Activated CD8-positive, alpha-beta memory T cell treated with anti-CD3 and anti-CD28 coated beads for 36 hours (primary cell): ENCODE results near the gene HRH2. TPM values are rescaled to one million over a fixed set of nuclear protein-coding genes. Genes with fewer than 3 reads are reported as not detected.

Experiments
- CTCF ChIA-PET: fragments of 350-600 bp; sonication (Branson Sonifier 250); formaldehyde crosslinking; loops from one replicate; lab custom pipeline; 2021; ENCODE audit warnings: antibody characterized with exemption; lab: Charles Lee
- POLR2A ChIA-PET: fragments of 350-600 bp; sonication (Branson Sonifier 250); formaldehyde crosslinking; loops from one replicate; lab custom pipeline; 2021; ENCODE audit warnings: antibody characterized with exemption; lab: Charles Lee
- total RNA-seq, 2 experiments: library from RNA; stranded (reverse); gene quantifications; one replicate each; pipeline ENCODE4 v1.2.3, GENCODE V29; 2021

Gene HRH2
- total RNA-seq, 2 experiments from 2014 or later, result 32.6 to 34.5 TPM

DNA sequence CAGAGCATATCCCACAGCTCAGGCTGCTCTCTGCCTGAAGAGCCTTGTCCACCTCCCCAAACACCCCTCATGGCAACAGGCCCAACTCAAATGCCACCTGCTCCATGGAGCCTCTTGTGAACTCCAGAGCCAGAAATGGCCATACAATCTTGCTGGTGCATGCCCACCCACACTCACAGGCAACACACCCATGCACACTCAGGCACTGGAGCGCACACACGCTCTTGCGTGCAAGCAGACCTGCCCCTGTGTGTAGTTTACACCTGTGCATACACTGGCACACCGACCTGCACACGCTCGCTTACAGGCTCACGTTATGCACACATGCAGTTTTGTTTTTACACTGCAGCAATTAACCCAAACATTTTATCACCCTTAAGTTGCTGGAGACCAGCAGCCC is 40.0 kb downstream of the HRH2 start:
- ChIA-PET CTCF (interaction anchor here (1.1 to 4.2 kb wide), 3 partner anchors 21 to 172 kb away, joined by 3 to 39 read pairs (median 4); no protein-coding TSS in a partner anchor), POLR2A (interaction anchor here (0.8 kb wide), 1 partner anchor 173 kb away, joined by 11 read pairs; no protein-coding TSS in a partner anchor)

- POLR2A ChIA-PET, result no interaction called here
- CTCF ChIA-PET, result interaction anchor here (0.7 to 4.2 kb wide), 2 partner anchors 164 to 198 kb away, joined by 4 to 39 read pairs; no protein-coding TSS in a partner anchor
Measured at GRCh38 chr5:175698401-175699115, 40.7 kb downstream of the HRH2 start.

GRCh38 chr5:175700991-175701390 is 43.1 kb downstream of the HRH2 start:
- ChIA-PET POLR2A (no interaction called here), CTCF (interaction anchor here (0.8 to 3.3 kb wide), 5 partner anchors 18 to 169 kb away, joined by 3 to 21 read pairs (median 5); no protein-coding TSS in a partner anchor)

DNA sequence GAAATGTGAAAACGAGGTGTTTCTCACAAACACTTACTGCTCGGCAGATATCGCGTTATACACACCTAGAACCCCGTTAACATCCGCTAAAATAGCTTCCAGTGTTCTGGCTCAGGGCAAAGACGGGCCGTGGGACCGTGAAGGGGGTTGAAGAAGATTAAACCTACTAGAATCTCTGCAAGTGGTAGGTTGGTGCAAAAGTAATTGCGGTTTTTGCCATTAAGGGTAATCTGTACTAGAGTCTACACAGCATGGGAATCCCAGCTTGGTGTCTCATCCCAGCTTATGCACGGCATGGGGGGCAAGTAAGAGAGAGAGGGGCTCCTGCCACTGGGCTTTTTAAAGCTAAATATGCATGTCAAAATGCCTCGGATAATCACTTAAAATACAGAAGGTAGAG is 43.9 kb downstream of the HRH2 start:
- POLR2A ChIA-PET, result no interaction called here

GRCh38 chr5:175706499-175706898 is 48.6 kb downstream of the HRH2 start:
- CTCF ChIA-PET, result no interaction called here
- POLR2A ChIA-PET, result no interaction called here

More for the DNA sequence above, 43.9 kb downstream of the HRH2 start:
- CTCF ChIA-PET, result interaction anchor here (0.8 to 3.3 kb wide), 6 partner anchors 17 to 169 kb away, joined by 3 to 21 read pairs (median 4); no protein-coding TSS in a partner anchor

DNA sequence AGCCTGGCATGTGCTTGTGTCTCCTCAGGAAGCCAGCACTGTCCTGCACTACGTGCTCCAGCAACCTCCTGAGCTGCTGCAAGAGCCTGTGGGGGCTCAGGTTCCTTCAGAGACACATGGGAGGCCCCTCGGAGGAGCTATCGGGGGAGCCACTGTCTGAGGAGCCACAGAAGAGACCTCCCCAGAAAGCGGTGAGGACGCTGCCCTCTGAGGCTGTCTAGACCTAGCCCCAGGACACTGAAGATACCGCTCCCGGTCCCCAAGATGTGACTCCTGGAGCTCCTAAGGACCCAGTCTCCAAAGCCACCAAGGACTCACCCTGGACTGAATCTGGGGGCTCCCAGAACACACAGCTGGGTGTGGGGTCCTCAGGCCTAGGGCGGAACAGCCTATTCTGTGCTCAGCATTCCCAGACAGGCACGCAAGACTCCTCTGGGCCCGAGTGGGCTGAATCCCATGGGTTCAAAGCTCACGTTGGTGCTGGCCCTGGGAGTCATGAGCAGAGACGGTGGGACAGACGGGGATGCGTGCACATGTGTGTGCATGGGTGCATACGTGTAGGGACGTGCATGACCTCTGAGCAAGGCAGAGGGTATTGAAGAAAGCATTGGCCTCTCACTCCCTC is 50.0 kb downstream of the HRH2 start:
- CTCF ChIA-PET, result no interaction called here
- POLR2A ChIA-PET, result no interaction called here

DNA sequence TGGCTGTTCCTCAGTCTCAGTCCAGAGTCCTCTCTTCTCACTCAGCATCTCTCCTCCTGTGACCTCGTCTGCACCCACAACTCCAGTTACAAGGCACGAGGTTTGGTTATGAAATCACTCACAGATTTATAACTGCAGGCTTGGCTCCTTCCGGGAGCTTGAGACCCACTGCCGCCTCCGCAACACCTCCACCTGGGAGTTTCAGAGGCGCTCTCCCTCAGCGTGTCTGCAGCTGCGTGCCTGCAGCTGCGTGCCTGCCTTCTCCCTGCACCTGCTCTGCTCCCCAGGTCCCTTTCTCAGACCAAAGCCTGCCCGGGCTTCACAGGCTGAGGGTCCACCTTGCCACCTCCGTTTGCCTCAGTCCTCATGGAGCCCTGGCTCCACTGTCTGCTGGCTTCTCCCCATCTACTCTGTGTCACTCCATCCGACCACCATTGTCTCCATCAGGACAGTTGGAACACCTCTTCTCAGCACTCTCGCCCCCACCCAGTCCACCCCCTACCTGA is 51.5 kb downstream of the HRH2 start:
- ChIA-PET POLR2A (no interaction called here), CTCF (interaction anchor here (0.6 kb wide), 1 partner anchor 152 kb away, joined by 3 read pairs; no protein-coding TSS in a partner anchor)

DNA sequence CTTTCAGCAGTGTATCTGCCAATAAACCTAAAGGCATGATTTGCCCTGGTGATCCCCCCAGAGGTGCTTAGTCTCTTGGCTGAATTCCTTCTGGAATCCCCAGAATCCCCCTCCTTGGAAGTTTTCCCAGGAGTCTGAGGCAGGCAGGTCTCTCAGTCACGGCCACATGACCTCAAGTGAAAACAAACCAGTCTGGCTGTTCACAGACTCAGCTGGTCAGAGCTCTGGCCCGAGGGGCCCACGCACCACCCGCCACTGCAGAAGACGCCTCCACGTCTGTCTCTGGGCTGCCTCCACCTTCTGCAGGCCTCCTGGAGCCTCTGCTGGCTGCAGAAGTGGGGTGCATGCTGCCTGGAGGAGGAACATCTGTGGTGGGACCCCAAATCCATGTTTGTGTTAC is 52.5 kb downstream of the HRH2 start:
- ChIA-PET CTCF (interaction anchor here (0.5 to 0.6 kb wide), 2 partner anchors 183 to 477 kb away, joined by 3 read pairs; no protein-coding TSS in a partner anchor), POLR2A (no interaction called here)

GRCh38 chr5:175711031-175711430 is 53.2 kb downstream of the HRH2 start:
- POLR2A ChIA-PET, result no interaction called here

DNA sequence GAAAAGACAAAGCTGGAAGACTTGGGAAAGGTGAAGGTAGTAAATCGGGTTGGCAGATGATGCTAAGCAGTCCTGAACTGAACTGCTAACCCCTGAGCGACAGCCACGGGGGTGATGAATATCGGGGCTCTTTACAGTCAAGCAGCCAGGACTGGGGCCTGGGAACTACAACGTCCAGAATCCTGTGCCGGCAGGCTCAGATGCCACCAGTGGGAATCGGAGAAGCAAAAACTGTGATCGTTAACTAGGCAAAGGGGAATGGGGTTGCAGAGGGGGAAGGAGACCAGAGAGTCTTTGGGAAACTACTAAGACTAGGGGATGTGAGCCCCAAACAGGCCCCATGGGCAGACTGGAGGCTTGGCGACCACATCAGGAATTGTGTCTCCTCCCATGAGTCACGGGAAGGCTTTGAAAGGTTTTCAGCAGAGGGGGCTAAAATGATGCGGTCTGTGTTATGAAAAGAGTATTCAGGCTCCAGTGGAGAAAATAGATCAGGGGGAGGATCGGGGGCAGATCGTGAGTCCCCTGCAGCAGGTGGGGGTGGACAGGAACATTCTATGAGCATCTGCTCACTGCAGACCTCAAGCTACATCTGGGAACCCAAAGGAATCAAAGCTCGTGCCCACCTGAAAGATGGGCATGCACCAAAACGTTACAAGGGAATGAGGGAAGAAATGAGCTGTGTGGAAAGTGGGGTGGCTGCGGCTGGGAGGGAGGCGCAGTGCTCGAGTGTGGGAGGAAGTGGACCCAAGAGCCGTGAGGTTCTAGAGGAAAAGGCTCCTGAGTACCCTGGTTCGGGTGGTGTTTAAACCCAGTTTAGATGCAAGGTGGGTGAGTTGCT is 53.8 kb downstream of the HRH2 start:
- CTCF ChIA-PET, result interaction anchor here (1.1 kb wide), 1 partner anchor 177 kb away, joined by 4 read pairs; no protein-coding TSS in a partner anchor
- POLR2A ChIA-PET, result no interaction called here

More at GRCh38 chr5:175711031-175711430, 53.2 kb downstream of the HRH2 start:
- CTCF ChIA-PET, result interaction anchor here (1.1 kb wide), 1 partner anchor 177 kb away, joined by 4 read pairs; no protein-coding TSS in a partner anchor

DNA sequence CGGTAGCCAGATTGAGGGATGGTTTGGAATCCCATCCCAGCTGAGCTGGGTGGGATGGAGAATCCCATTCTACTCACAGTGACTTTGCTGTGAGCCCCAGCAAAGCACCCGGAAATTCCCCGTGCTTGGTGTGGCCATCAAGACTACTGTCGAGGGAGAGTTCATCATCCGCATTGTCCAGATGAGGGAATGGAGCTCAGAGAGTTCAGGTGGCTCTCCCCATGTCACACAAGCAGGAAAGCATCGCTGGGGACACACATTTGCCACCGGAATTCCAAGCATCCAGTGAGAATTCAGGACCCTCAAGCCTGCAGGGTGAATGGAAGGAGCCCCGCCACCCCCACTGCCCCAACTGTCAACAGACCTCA is 54.4 kb downstream of the HRH2 start:
- ChIA-PET POLR2A (no interaction called here), CTCF (no interaction called here)

GRCh38 chr5:175712681-175713085 is 54.8 kb downstream of the HRH2 start:
- POLR2A ChIA-PET, result no interaction called here
- CTCF ChIA-PET, result interaction anchor here (1.2 kb wide), 1 partner anchor 17 kb away, joined by 3 read pairs; no protein-coding TSS in a partner anchor

DNA sequence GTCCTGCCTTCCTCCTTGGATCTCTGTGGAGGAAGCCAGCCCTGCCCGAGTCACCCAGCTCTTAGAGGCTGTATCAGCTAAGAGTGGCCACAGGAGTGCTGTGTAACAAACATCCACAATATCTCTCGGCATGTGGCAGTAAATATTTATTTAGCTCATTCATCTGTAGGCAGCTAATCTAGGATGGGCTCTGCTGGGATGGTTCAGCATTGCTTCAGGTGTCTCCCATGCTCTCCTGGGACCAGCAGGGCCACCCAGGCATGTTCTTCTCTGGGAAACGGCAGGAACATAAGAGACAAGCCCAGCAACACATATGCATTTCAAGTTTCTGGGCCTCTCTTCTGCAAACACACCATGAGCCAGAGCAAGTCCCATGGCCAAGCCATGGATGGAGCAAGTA is 56.1 kb downstream of the HRH2 start:
- ChIA-PET POLR2A (no interaction called here), CTCF (interaction anchor here (1.2 to 1.3 kb wide), 2 partner anchors 16 to 180 kb away, joined by 3 to 4 read pairs; no protein-coding TSS in a partner anchor)

DNA sequence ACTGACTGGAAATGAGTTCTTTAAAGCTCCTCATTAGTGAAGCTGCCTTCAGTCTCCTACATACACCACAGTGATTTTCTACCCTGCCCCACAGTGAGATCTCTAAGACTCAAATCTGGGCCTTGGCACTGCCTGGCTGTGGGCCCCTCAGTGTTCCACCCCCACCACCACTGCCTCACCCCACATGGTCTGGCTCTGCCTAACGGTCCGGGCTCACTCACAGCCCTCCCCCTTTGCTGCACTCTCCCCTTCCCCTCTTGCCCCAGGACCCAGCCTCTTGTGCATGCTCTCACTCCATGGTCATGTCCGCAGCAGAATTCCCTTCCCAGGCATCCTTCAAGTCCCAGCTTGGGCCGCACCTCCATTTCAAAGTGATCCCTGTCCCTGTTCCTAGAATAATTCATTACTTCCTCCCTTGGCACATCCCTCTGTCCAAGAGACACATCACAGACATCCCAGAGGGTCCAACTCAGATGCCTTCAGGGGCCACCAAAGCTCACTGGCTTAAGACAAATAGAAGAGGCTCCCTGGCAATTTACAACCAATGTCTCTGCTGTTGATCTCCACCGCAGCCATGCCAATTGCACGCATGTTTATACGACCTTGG is 56.7 kb downstream of the HRH2 start:
- ChIA-PET POLR2A (no interaction called here), CTCF (interaction anchor here (1.3 kb wide), 1 partner anchor 181 kb away, joined by 4 read pairs; no protein-coding TSS in a partner anchor)

DNA sequence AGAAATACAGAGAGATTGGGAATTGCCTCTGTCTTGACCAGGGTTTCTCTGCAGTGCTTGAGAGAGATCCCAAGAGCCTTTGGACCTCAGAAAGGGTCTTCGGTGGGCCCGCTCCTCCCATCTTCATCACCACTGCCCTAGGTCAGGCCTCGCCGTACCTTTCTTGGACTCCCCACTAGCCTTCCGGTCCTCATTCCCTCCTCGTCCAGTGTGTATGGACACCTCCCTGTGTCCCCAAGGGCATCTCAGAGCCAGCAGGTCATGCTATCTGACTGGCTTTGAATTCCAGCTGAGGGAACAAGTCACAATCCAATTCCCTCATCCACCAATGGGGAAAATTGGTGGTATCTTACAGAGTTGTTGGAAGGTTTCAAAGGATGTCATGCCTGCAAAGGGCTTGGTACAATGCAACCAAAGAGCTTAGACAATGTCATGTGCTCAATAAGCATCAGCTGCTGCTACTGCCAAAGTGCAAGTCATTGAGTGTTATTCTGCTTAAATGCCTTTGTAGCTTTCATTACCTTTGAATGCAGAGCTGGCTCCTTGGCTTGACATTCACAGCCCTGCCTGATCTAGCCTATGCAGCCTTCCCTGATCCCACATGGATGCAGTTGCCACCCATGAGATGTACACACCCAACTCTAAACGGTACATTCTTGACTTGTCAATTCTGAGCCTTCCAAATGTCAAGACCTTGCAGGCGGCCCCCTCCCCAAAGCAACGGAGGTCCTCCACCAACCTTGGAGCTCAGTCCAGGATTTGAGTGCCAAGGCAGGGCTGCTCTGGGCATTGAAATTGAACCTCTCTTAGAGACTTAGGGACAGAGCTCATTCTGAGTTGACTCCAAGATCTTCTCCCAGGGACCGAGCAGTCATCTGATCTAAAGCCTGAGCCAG is 58.0 kb downstream of the HRH2 start:
- POLR2A ChIA-PET, result no interaction called here
- CTCF ChIA-PET, result interaction anchor here (1.0 kb wide), 1 partner anchor 32 kb away, joined by 3 read pairs; no protein-coding TSS in a partner anchor

- ChIA-PET POLR2A (no interaction called here), CTCF (interaction anchor here (0.9 to 2.6 kb wide), 10 partner anchors 10 to 198 kb away, joined by 3 to 22 read pairs (median 4); no protein-coding TSS in a partner anchor)
Measured at GRCh38 chr5:175717837-175718236, 60.0 kb downstream of the HRH2 start.

DNA sequence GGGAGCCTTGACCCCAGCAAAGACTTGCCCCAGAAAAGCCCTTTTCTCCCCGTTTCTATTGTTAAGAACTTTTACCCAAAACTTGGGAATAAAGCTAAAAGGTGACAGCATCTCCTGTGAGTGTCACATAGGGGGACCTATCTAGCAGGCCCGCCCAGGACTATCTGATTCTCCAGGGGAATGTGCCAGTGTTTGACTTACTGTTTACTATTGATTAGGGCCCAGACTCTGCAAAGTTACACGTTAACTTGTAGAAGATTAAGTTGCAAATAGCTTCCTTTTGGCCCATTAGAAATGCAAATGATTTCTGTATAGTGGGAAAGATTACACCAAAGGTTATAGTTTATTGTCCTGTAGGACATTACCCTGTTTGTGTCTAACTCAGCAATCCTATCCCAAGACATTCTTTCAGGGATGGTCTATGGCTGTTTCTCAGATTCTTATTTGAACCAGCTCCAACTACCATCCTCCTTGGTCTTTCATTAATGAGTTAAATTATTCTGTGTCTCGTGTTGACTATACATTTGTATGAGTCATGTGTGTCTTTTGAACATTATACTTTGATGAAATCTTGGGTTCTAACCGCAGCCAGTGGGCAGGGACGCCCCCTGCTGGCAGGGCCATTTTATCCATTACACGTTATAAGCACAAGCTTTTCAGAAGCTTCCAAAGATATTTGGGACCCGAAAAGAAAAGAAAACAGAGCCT is 60.7 kb downstream of the HRH2 start:
- POLR2A ChIA-PET, result no interaction called here
- CTCF ChIA-PET, result interaction anchor here (0.9 to 2.6 kb wide), 13 partner anchors 9 to 198 kb away, joined by 3 to 22 read pairs (median 4); no protein-coding TSS in a partner anchor
